ENCODE data around the gene FCHO1.
A peak's percentile ranks its signal among the peaks of the same experiment; 100 is the strongest.

FCHO1 gene

GRCh38 chr19:17718550-17718946, 32.7 kb upstream of the FCHO1 start:
- DNase-seq (ENCODE audit: low read depth): no peak
- H3K4me3 ChIP-seq (ENCODE audit: control insufficient read depth, low read depth, low read length): no peak overlapping the region
- TF ChIP-seq CTCF (IDR thresholded peaks at IDR 0.05; ENCODE audit: control insufficient read depth, insufficient read depth, low read depth, low read length, missing control alignments): no peak

- peak within 1 kb of the TSS; percentile 97 for H3K4me3 ChIP-seq (ENCODE audit: control insufficient read depth, low read depth, low read length)
- DNase-seq (ENCODE audit: low read depth): no peak
- no peak for TF ChIP-seq CTCF (IDR thresholded peaks at IDR 0.05; ENCODE audit: control insufficient read depth, insufficient read depth, low read depth, low read length, missing control alignments)
Measured at GRCh38 chr19:17718947-17719711, 32.1 kb upstream of the FCHO1 start, which contains the start of gene MAP1S. Gene MAP1S, plus strand, starts transcription at chr19:17719480. Its CDS starts 23 bp downstream, at chr19:17719503.

GRCh38 chr19:17719730-17720400, 31.4 kb upstream of the FCHO1 start:
- peak overlapping the region; percentile 97 for H3K4me3 ChIP-seq (ENCODE audit: control insufficient read depth, low read depth, low read length)
- TF ChIP-seq CTCF (IDR thresholded peaks at IDR 0.05; ENCODE audit: control insufficient read depth, insufficient read depth, low read depth, low read length, missing control alignments): no peak
- no peak for DNase-seq (ENCODE audit: low read depth)

GRCh38 chr19:17720440-17720839, 30.8 kb upstream of the FCHO1 start:
- TF ChIP-seq CTCF (IDR thresholded peaks at IDR 0.05; ENCODE audit: control insufficient read depth, insufficient read depth, low read depth, low read length, missing control alignments): no peak
- DNase-seq (ENCODE audit: low read depth): no peak
- peak overlapping the region; percentile 97 for H3K4me3 ChIP-seq (ENCODE audit: control insufficient read depth, low read depth, low read length)

- no peak for DNase-seq (ENCODE audit: low read depth)
- H3K4me3 ChIP-seq (ENCODE audit: control insufficient read depth, low read depth, low read length): no peak overlapping the region; the same call in 1 of the 2 replicates
- TF ChIP-seq CTCF (IDR thresholded peaks at IDR 0.05; ENCODE audit: control insufficient read depth, insufficient read depth, low read depth, low read length, missing control alignments): no peak
Measured at GRCh38 chr19:17721111-17721628, 30.1 kb upstream of the FCHO1 start.

GRCh38 chr19:17721821-17722220, 29.5 kb upstream of the FCHO1 start:
- TF ChIP-seq CTCF (IDR thresholded peaks at IDR 0.05; ENCODE audit: control insufficient read depth, insufficient read depth, low read depth, low read length, missing control alignments): no peak
- H3K4me3 ChIP-seq (ENCODE audit: control insufficient read depth, low read depth, low read length): no peak overlapping the region
- no peak for DNase-seq (ENCODE audit: low read depth)

Measured in AG09309 (cell line).